Hippocampal formation (tissue), 2 donors: Measurements from ENCODE around the gene IFTAP.

Experiments used
- DNase-seq, 2 donors: peaks; one replicate each; lab custom pipeline; 2025; lab: John Stamatoyannopoulos, UW

The IFTAP gene

DNA sequence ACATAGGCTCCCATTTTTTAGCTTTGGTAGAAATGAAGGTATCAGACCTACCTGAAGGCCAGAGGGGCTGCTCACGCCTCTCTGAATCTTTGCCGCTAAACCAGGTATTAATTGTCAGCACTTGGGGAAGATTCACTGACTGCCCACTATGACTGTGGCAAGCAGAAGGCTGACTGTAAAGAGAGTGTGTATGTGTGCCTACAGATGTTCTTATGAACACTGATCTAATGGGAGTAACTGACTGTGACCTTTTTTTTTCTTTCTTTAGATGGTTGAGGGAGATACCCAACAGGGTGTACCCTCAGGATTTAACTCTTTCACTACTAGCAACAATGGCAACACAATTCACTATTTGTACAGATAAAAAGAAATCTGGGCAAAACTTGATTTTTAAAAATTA, 3.7 kb downstream of the IFTAP start, which contains the start of gene RAG2:
Gene RAG2 (minus strand): TSS at position 186 of the 400 bp plus-strand sequence. CDS start 4,068 bp downstream, outside the sequence.
- DNase-seq, result no peak

DNA sequence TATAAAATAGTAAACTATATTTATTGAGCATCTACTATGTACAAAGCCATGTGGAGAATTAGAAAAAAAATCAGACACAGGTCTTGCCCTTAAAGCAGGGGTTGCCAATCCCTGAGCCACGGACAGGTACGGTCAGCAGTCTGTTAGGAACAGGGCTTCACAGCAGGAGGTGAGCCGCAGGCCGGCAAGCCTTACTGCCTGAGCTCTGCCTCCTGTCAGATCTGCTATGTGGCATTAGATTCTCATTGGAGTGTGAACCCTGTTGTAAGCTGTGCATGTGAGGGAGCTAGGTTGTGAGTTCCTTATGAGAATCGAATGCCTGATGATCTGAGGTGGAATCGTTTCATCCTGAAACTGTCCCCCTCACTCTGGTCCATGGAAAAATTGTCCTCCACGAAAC, 5.9 kb downstream of the IFTAP start:
- DNase-seq, result no peak

GRCh38 chr11:36601155-36601554, 6.9 kb downstream of the IFTAP start:
- DNase-seq, result no peak

- DNase-seq, result no peak
These were observed 7.8 kb downstream of the IFTAP start for GRCh38 chr11:36602135-36602534.

- no peak for DNase-seq
These were observed 11.2 kb downstream of the IFTAP start for GRCh38 chr11:36605221-36606216.

- no peak for DNase-seq
These were observed 14.3 kb downstream of the IFTAP start for GRCh38 chr11:36608491-36609199.

GRCh38 chr11:36609383-36609782, 15.1 kb downstream of the IFTAP start:
- no peak for DNase-seq

DNA sequence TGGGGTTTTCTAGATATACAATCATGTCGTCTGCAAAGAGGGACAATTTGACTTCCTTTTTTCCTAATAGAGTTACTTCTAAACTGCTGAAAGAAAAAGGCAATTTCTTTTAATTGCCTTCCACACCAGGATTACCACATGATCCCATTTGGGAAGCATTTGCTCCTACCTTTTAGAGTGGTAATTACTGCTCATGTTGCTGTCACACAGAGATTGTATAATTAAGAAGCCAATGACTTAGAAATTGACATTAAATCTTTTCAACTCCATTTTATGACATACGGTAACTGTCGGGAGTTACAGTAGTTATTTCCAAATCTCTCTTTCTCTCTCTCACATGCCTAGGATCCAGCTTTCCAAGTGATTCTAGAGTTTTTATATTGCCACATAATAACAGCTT, 21.5 kb downstream of the IFTAP start:
- no peak for DNase-seq

DNA sequence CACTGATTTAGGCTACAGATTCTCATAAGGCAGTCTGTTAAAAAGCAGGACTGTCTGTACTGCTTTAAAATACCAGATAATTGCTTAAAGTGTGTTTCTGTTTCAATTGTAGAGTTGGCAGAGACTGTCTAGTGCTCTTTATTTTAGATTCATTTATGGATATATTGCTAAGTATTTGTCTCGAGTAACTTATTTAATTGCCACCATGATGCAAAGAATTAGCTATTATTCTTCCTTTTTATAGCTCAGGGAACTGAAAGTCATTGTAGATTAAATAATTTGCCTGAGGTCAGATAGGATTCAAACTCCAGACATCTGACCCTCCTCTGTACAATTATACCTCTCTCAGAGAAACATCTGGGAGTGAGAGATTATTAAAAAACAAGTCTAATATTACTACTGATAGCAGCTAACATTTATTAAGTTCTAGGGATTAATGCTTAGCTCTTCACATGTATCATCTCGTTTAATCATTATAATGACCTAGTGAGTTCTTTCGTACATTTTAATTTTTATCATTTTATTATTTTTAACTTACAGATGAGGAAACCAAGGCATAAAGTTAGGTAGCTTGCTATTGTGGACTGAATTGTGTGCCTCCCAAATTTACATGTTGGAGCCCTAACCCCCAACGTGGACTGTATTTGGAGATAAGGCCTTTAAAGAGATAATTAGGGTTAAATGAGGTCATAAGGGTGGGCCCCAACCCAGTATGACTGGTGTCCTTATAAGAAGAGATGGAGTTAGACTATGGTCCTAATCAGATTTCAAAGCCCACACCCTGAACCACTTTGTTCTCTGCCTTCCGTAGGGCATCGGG, 23.5 kb downstream of the IFTAP start:
- DNase-seq, result no peak

DNA sequence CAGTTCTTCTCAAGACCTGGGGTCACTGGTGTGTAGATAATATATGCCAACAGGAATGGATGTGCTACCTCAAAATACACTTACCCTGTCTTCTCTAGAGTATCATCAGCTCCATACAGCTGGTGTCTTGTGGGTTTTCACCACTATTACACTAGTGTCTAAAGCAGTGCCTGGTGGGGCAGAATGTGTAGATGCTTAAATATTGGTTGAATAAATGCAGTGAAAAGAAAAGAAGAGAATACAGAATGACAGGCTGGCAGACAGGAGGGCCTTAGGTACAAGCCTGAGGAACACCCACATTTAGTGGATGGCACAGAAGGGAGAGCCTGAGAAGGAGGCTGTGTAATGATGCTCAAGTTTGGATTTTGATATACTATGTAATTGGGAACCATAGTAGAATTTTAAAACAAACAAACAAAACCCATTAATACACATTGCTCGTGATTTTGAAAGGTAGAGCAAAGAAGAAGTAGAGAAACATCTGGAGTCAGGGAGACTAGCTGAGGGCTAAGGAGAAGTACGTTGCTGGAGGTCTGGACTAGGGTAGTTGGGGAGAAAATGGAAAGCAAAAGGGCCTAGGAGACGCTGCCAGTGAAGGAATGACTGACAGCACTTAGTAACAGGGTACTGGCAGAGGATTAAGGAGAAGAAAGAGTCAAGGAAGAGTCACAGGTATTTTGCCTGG, 24.2 kb downstream of the IFTAP start:
- DNase-seq, result no peak

- no peak for DNase-seq
These were observed 25.2 kb downstream of the IFTAP start for GRCh38 chr11:36619502-36619901.

- DNase-seq, result no peak
These were observed 25.9 kb downstream of the IFTAP start for GRCh38 chr11:36620246-36620645.

DNA sequence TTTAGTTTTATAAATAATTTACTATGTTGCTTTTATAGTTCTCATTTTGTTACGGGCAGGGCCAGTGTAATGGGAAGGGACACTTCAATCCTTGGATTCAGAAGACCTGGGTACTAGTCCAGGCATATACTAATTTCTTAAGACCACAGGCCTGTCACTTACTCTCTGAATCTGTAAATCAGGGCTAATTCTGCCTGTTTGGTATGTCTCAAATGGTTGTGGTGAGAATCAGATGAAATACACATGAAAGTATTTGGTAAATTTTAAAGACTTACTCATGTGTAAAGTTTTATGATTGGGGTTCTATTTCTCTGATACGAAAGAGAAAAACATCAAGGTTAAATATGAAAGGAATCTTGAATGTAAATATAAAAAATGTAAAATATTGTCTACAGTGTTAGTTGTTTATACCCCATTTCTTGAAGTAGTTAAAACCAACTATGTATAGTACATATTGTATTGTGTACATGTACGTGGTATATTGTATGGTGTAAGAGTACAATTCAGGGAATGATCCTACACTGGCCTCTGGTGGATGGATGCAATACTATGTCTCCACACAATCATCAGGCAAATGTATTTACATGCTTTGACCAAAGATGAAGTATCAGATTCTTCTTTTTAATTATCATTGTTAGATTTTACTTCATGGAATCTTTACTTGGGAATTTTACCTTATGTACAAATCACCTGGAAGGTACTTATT, 28.3 kb downstream of the IFTAP start:
- peak in 1 of 2 donors; percentile 8 for DNase-seq

DNA sequence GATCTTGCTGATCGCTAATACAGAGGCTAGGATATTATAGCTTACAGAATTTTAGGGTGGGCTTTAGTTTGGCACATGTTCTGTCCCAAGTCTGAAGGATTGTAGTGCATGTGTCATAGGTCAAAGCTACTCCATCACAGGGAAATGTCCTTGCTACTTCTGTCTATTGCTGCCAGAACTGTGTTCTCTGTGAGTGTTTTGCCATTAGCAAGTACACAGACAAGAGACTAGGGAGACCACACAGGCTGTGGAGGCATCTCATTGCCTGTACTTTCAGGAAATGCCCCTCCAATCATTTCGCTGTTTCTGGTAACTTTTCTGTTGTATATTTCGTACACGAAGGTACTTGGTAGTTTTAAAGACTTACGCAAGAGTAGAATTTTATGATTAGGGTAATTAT, 29.2 kb downstream of the IFTAP start:
- no peak for DNase-seq

GRCh38 chr11:36627006-36627405, 32.7 kb downstream of the IFTAP start:
- no peak for DNase-seq

- no peak for DNase-seq
These were observed 33.2 kb downstream of the IFTAP start for GRCh38 chr11:36627471-36627870.

DNA sequence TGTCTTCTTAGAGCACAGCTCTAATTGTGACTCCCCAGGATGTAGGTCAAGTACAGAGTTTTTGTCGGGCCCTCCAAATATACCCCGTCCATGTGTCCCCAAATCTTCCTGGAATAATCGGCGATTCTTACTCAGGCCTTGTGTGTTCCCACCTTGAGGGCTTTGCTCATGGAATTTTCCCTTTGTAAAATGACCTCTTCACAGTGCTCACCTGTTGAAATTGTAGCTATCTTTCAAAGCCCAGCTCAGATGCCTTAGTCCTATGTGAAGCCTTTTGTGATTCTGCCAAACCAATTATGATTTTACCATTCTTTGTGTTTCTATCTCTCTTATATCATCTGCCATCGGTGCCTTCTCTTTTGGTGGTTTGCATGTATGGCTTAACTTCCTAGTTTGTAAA, 33.8 kb downstream of the IFTAP start:
- DNase-seq, result no peak

GRCh38 chr11:36628765-36629244, 34.5 kb downstream of the IFTAP start:
- no peak for DNase-seq

GRCh38 chr11:36631774-36632173, 37.5 kb downstream of the IFTAP start:
- no peak for DNase-seq

DNA sequence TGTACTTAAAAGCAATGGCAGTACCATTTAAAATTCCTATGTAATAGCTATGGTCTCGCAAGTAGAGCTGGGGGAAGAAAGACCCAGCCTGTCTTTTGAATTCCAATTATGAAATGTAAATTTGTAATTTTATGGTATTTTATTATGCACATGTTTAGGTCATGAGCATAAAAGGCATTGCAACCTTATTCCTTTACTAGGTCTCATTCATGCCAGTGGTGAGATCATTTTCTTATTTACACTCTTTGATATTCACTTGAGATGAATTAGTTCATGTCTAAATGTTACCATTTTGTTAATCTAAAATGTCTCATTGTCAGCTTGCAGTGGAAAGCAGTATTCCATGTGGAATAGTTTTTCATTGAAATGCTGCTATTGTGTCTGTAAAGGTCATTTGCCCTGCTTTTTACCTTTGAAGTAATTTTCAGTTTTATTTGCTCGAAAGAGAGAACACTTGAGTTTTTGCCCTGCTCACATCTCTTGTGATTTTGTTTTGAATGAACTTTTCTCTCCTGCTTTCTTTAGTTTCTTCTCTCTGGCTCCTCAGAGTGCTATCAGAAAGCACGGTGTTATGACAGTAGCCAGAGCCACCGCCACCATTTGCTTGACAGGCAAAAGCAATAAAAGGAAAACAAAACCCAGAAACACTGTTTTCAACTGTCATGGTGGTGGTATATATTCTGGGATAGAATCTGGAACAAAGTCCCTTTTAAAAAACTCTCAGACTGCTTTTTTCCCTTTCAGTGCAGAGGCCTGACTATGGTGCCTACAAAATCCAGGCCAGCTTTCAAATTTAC, 41.0 kb downstream of the IFTAP start:
- no peak for DNase-seq
